ENCODE measurements around the gene CTRB1.

GRCh38 chr16:75193730-75194444, 24.9 kb upstream of the CTRB1 start:
- TF ChIP-seq EP300 (IDR thresholded peaks at IDR 0.05) (no peak), POLR2AphosphoS5 (IDR thresholded peaks at IDR 0.05) (no peak)
